Measurements from ENCODE around the gene DUSP10.

The DUSP10 gene

DNA sequence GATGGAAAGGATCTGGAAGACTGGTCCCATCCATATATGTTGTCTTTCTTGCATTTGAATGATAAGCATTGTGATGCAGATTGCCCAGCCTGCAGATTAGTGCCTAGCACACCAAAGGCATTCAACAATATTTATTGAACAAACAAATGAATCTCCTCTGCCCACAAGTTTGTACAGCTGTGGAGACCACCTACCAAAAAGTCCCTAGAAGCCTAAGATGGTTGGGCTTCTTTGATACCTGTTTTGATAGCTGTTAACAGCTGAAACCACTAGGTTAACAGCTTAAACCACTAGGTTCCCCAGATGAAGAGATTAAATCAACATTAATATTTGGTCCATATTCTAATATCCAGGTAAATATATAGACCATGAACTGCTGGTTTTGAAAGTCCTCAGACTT, 9.8 kb downstream of the DUSP10 start:
- Histone ChIP-seq H3K4me3 (ENCODE audit: low read depth in 1 of 2, low read length in 1 of 2) (no peak overlapping the region), H3K9me3 (no peaks in the 10 kb centered on the region), H3K36me3 (no peaks in the 10 kb centered on the region), H3K4me1 (ENCODE audit: control insufficient read depth in 1 of 2, insufficient read depth in 1 of 2, low read depth in 1 of 2, low read length in 1 of 2) (no peaks in the 10 kb centered on the region), H3K27ac (no peak overlapping the region), H3K27me3 (no peaks in the 10 kb centered on the region)
- TF ChIP-seq, protein P1, sequence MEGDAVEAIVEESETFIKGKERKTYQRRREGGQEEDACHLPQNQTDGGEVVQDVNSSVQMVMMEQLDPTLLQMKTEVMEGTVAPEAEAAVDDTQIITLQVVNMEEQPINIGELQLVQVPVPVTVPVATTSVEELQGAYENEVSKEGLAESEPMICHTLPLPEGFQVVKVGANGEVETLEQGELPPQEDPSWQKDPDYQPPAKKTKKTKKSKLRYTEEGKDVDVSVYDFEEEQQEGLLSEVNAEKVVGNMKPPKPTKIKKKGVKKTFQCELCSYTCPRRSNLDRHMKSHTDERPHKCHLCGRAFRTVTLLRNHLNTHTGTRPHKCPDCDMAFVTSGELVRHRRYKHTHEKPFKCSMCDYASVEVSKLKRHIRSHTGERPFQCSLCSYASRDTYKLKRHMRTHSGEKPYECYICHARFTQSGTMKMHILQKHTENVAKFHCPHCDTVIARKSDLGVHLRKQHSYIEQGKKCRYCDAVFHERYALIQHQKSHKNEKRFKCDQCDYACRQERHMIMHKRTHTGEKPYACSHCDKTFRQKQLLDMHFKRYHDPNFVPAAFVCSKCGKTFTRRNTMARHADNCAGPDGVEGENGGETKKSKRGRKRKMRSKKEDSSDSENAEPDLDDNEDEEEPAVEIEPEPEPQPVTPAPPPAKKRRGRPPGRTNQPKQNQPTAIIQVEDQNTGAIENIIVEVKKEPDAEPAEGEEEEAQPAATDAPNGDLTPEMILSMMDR (IDR thresholded peaks at IDR 0.05), result no peak

DNA sequence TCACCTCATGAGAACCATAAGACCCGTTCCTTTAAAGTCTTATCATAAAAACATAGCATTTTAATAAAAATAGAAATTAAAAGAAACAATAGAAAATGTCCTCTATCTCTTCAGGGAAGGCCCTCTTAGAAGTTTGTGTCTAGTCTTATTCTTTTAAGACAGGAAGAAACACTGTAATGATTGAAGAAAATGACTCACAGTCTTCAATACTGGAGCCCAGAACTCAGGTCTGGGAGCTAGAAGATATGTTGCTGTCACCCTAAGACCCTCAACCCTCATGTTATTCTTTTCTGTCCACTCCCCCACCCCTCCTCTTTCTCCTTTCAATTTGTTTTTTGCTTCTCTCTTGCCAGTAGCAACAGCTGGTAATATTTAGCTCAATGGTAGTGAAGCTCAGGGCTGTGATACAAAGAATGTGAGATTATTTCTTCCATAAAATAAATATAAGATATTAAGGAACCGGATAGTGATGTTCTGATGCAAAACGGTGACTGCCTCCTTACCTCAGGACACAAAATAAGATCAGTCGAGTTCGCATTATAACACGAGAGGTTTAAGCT, 12.0 kb downstream of the DUSP10 start:
- Histone ChIP-seq H3K4me3 (ENCODE audit: low read depth in 1 of 2, low read length in 1 of 2) (no peak overlapping the region), H3K27ac (no peak overlapping the region), H3K4me1 (ENCODE audit: control insufficient read depth in 1 of 2, insufficient read depth in 1 of 2, low read depth in 1 of 2, low read length in 1 of 2) (peaks cover 10 to 14% of the 10 kb centered on the region in 2 experiments), H3K9me3 (no peaks in the 10 kb centered on the region), H3K27me3 (no peaks in the 10 kb centered on the region), H3K36me3 (no peaks in the 10 kb centered on the region)
- TF ChIP-seq, protein P1 (IDR thresholded peaks at IDR 0.05), result no peak

DNA sequence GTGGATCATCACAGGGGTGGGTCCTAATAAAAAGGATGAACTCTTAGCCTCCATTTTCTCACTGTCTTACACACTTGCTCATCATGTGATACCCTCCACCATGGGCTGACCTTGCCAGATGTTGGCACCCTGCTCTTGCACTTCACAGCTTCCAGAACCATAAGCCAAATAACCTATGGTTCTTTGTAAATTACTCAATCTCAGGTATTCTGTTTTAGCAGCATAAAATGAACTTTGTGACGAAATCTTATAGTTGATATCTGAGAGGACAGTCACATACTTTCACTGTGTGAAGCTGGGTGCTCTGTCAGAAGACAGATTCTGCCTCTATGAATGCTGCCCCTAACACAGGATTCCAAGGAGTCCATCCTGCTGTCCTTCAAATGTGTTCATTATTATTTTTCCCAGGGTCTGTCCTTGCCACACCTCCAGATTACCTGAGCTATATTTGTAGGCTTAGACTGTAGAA, 13.8 kb downstream of the DUSP10 start:
- H3K4me3 ChIP-seq (ENCODE audit: low read depth in 1 of 2, low read length in 1 of 2), result no peak overlapping the region
- H3K36me3 ChIP-seq, result no peaks in the 10 kb centered on the region
- no peak overlapping the region for H3K27ac ChIP-seq
- no peaks in the 10 kb centered on the region for H3K9me3 ChIP-seq
- H3K4me1 ChIP-seq (ENCODE audit: control insufficient read depth in 1 of 2, insufficient read depth in 1 of 2, low read depth in 1 of 2, low read length in 1 of 2), result peaks cover 10 to 14% of the 10 kb centered on the region in 2 experiments
- TF ChIP-seq, protein P1 (IDR thresholded peaks at IDR 0.05), result no peak
- H3K27me3 ChIP-seq, result no peaks in the 10 kb centered on the region

DNA sequence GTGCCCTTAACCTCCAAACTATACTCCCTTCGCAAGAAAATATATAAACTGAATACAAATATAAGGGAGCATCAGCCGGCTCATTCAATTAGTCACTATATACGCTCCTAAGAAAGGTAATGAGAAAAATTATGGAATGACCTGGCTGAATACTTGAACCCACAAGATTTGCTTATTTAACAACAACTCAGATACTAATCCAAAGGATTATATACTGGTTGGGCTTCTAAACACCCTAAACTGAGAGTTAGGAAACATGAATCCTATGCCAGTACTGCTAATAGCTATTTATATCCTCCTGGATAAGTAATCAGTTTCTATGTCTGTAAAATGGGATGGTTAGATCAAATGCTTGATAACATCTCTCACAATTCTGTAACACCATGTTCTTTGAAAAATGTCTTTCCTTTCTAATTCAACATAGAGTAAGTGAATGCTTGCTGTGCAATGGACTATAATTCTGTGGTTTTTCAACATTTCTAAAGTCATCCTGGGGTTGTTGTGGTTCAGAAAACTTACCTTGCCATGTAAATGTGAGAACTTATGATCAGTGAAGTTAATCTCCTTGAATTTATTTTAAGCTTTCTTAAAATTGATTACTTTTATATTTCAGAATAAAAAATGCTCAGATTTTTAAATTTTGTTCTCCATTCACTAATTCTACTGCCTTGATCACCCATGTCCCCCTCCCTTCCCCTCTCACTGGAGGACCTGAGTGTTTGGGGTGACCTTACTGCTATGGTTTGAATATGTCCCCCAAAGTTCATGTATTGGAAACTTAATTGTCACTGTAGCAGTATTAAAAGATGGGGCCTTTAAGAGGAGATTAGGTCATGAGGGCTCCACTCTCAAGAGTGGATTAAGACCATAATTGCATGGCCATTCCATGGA, 14.5 kb downstream of the DUSP10 start:
- H3K27me3 ChIP-seq, result no peaks in the 10 kb centered on the region
- no peaks in the 10 kb centered on the region for H3K36me3 ChIP-seq
- H3K27ac ChIP-seq, result no peak overlapping the region
- TF ChIP-seq, protein P1 (IDR thresholded peaks at IDR 0.05), result no peak
- no peak overlapping the region for H3K4me3 ChIP-seq (ENCODE audit: low read depth in 1 of 2, low read length in 1 of 2)
- peaks cover 10 to 14% of the 10 kb centered on the region in 2 experiments for H3K4me1 ChIP-seq (ENCODE audit: control insufficient read depth in 1 of 2, insufficient read depth in 1 of 2, low read depth in 1 of 2, low read length in 1 of 2)
- no peaks in the 10 kb centered on the region for H3K9me3 ChIP-seq

DNA sequence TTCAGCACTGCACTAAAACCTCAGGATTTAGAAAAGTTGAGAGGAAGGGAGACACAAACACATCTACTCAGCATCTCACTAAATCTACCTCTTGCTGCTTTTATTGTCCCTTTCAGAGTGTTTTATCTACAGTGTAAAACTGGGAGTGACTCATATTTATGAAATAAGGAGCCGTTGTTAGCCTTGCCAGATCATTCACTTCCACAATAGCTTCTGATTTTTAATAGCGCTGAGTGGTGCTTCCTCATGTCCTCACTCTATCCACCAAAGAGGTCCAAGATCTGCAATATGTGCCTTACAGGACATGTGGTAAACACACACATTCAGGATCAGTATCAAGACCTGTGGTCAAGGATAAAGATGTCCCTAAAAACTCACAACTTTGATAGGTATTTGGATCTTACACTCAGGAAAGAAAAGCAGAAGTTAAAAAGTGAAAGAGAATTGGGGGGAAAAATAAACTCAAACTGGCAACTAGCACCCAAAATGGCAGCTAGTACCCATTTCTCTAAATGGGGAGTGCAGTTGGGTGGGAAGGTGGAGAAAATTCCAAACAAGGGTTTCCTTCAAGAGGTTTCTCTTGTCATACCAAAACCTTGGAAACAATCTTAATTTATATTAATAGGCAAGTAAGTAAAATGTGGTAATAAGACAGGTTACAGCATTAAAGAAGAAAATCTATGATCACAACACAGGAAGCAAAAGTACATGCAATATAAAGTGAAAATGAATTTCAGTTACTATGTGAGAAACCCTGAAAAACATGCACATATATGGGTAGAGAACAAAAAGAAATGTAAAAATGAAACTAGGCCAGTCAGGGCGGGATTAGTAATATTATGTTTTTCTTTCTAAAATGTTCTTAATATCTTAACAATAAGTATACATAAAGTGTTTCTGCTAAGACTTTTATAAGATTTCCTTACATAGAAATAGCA, 15.9 kb downstream of the DUSP10 start:
- H3K27me3 ChIP-seq, result no peaks in the 10 kb centered on the region
- no peaks in the 10 kb centered on the region for H3K36me3 ChIP-seq
- peaks cover 10 to 14% of the 10 kb centered on the region in 2 experiments for H3K4me1 ChIP-seq (ENCODE audit: control insufficient read depth in 1 of 2, insufficient read depth in 1 of 2, low read depth in 1 of 2, low read length in 1 of 2)
- H3K4me3 ChIP-seq (ENCODE audit: low read depth in 1 of 2, low read length in 1 of 2), result peak overlapping the region; percentile 12 to 31
- H3K9me3 ChIP-seq, result no peaks in the 10 kb centered on the region
- peak overlapping the region; percentile 63 for H3K27ac ChIP-seq
- TF ChIP-seq, protein P1 (IDR thresholded peaks at IDR 0.05), result no peak
